MM.1S (cell line): ENCODE data around the gene TSC22D3.

Experiments
- EZH2 ChIP-seq: fragments of 300-600 bp; sonication (generic); optimal IDR thresholded peaks from 2 replicates; pipeline ENCODE3; 2017; ENCODE audit warnings: low read depth, mild to moderate bottlenecking, antibody characterized with exemption, low read length, mixed read lengths
- TF ChIP-seq, protein P1 (sequence below): fragments of 300-600 bp; sonication (generic); IDR thresholded peaks from 2 replicates; pipeline ENCODE4 v1.5.1; 2016; ENCODE audit warnings: antibody characterized with exemption, low read length, mixed read lengths

DNA sequence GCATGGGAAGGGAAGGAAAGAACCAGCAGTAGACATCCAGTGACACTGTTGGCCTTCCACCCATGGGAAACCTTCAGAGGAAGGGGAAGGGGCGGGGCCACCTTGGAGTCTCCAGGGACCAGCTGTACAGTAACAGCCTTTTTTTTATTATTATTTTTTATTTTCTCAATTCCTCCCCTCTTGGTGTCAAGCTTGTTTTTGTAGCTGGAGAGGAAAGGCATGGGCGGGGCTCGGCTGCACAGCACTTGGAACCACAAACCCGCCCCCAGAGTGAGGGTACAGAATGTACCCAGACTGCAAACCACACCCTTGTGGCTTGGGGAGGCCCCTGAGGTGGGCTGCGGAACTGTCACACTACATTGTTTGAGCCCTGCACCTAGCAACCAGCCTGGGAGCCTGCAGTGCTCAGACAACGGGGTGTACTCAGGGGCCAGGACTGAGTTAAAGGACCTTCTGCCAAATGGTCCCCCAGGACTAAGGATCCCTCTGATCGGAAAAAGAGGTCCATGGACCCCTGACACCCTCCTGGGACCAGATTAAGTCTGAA is 101.6 kb downstream of the TSC22D3 start:
- TF ChIP-seq, protein P1, sequence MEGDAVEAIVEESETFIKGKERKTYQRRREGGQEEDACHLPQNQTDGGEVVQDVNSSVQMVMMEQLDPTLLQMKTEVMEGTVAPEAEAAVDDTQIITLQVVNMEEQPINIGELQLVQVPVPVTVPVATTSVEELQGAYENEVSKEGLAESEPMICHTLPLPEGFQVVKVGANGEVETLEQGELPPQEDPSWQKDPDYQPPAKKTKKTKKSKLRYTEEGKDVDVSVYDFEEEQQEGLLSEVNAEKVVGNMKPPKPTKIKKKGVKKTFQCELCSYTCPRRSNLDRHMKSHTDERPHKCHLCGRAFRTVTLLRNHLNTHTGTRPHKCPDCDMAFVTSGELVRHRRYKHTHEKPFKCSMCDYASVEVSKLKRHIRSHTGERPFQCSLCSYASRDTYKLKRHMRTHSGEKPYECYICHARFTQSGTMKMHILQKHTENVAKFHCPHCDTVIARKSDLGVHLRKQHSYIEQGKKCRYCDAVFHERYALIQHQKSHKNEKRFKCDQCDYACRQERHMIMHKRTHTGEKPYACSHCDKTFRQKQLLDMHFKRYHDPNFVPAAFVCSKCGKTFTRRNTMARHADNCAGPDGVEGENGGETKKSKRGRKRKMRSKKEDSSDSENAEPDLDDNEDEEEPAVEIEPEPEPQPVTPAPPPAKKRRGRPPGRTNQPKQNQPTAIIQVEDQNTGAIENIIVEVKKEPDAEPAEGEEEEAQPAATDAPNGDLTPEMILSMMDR: no peak
- no peak for TF ChIP-seq EZH2
